Measurements from ENCODE around the gene IDE.

Gene IDE

DNA sequence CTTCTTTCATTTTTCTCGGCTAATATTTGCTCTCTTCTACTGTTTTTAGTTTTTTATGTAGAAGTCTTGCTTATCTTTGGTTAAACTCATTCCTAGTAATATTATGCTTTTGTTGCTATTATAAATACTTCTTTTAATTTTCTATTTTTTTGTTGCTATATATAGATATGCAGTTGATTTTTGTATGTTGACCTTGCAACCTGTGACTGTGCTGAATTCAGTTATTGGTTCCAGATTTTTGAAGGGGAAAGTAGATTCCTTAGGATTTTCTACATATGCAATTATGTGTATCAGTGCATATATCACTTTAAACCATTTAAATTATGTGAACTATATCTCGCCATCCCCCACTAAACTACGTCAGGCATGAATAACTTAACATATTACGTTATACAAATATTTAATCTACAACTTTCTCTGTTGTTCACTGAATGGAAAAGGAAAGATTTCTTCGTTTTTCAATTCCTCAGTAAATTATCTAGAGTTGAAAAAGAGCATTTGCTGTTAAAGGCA, 71.5 kb downstream of the IDE start:
- Histone ChIP-seq H3K4me1 (no peaks in the 10 kb centered on the region), H3K27me3 (ENCODE audit: control insufficient read depth, insufficient read depth, low read length) (no peaks in the 10 kb centered on the region), H3K4me3 (ENCODE audit: low read depth, low read length) (no peak overlapping the region), H3K9me3 (ENCODE audit: control insufficient read depth, low read length) (no peaks in the 10 kb centered on the region), H3K36me3 (ENCODE audit: control insufficient read depth, insufficient read depth, low read length) (no peaks in the 10 kb centered on the region), H3K27ac (no peak overlapping the region), H3K4me2 (ENCODE audit: low read length) (no peak overlapping the region), H2AFZ (no peak overlapping the region), H3K9ac (no peak overlapping the region), H3K79me2 (no peaks in the 10 kb centered on the region)
- TF ChIP-seq, protein P1, sequence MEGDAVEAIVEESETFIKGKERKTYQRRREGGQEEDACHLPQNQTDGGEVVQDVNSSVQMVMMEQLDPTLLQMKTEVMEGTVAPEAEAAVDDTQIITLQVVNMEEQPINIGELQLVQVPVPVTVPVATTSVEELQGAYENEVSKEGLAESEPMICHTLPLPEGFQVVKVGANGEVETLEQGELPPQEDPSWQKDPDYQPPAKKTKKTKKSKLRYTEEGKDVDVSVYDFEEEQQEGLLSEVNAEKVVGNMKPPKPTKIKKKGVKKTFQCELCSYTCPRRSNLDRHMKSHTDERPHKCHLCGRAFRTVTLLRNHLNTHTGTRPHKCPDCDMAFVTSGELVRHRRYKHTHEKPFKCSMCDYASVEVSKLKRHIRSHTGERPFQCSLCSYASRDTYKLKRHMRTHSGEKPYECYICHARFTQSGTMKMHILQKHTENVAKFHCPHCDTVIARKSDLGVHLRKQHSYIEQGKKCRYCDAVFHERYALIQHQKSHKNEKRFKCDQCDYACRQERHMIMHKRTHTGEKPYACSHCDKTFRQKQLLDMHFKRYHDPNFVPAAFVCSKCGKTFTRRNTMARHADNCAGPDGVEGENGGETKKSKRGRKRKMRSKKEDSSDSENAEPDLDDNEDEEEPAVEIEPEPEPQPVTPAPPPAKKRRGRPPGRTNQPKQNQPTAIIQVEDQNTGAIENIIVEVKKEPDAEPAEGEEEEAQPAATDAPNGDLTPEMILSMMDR (IDR thresholded peaks at IDR 0.05) = no peak

DNA sequence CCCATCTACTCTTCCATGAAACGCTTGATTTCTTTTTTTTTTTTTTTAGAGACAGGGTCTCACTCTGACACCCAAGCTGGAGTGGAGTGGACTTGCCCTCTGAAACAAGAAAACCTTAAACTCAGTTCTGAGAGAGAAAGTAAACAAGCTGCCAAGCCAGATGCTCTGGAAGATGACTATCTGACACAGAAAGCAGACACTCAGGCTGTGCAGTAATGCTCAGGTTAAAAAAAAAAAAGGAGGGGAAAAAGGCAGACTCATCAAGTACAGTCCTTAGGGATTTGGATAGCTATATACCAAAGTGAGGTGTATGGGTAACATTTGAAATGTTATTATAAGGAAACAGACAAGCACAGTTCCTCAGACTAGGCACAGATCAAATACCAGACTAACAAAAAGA, 80.5 kb downstream of the IDE start:
- Histone ChIP-seq H3K4me3 (ENCODE audit: low read depth, low read length) (no peak overlapping the region), H3K4me1 (no peaks in the 10 kb centered on the region), H3K27ac (no peak overlapping the region), H3K79me2 (no peaks in the 10 kb centered on the region), H3K9ac (no peak overlapping the region), H3K9me3 (ENCODE audit: control insufficient read depth, low read length) (no peaks in the 10 kb centered on the region), H2AFZ (no peak overlapping the region), H3K4me2 (ENCODE audit: low read length) (no peak overlapping the region), H3K27me3 (ENCODE audit: control insufficient read depth, insufficient read depth, low read length) (no peaks in the 10 kb centered on the region), H3K36me3 (ENCODE audit: control insufficient read depth, insufficient read depth, low read length) (no peaks in the 10 kb centered on the region)
- TF ChIP-seq, protein P1 (IDR thresholded peaks at IDR 0.05) = no peak

DNA sequence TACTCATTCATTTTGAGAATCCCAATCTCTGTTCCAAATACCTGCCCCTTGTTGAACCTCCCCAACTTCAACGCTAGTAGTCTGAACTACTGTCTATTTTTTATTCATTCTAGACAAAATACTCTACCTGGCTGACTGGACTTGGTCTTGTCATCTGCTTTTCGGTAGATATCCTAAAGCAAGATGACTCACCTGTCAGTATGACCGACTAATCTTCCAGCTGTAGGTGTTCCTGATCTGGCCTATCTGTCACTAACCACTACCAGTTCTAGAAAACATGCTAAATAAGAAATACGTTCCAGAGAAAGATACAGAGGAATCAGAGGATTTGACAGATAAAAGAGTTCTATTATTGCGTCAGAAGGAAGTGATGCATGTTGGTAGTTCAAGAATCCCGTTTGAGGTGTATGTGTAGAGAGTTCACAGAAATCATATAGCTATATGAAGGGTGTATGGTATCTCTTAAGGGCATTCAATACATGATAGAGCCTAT, 81.1 kb downstream of the IDE start:
- H3K4me3 ChIP-seq (ENCODE audit: low read depth, low read length) = no peak overlapping the region
- no peaks in the 10 kb centered on the region for H3K27me3 ChIP-seq (ENCODE audit: control insufficient read depth, insufficient read depth, low read length)
- no peak overlapping the region for H3K27ac ChIP-seq

DNA sequence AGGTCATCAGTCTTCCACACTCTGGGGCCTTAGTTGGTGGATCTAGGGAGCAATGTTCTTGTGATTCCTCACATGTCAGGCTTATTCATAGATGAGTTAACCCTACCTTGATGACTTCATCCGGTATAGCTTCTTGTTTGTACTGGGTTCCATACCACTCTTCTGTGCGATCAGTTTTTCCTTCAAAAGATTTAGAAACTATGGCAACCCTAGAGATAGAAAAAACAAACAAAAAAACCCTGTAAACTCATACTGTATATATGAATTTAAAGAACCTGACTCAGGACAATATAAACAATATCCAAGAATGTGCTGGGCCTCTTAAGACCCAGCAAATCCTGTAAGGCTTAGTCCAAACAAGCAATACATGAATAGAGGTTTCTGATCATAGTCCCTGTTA, 83.5 kb downstream of the IDE start:
- no peaks in the 10 kb centered on the region for H3K36me3 ChIP-seq (ENCODE audit: control insufficient read depth, insufficient read depth, low read length)
- H3K27ac ChIP-seq = no peak overlapping the region
- no peak overlapping the region for H2AFZ ChIP-seq
- H3K9ac ChIP-seq = no peak overlapping the region
- TF ChIP-seq, protein P1 (IDR thresholded peaks at IDR 0.05) = no peak
- no peaks in the 10 kb centered on the region for H3K4me1 ChIP-seq
- H3K4me3 ChIP-seq (ENCODE audit: low read depth, low read length) = no peak overlapping the region
- H3K4me2 ChIP-seq (ENCODE audit: low read length) = no peak overlapping the region
- no peaks in the 10 kb centered on the region for H3K9me3 ChIP-seq (ENCODE audit: control insufficient read depth, low read length)
- H3K79me2 ChIP-seq = no peaks in the 10 kb centered on the region
- no peaks in the 10 kb centered on the region for H3K27me3 ChIP-seq (ENCODE audit: control insufficient read depth, insufficient read depth, low read length)

More for the DNA sequence above, 81.1 kb downstream of the IDE start:
- no peak overlapping the region for H2AFZ ChIP-seq
- H3K9ac ChIP-seq = no peak overlapping the region
- no peaks in the 10 kb centered on the region for H3K79me2 ChIP-seq
- no peaks in the 10 kb centered on the region for H3K9me3 ChIP-seq (ENCODE audit: control insufficient read depth, low read length)
- TF ChIP-seq, protein P1 (IDR thresholded peaks at IDR 0.05) = no peak
- no peak overlapping the region for H3K4me2 ChIP-seq (ENCODE audit: low read length)
- H3K4me1 ChIP-seq = no peaks in the 10 kb centered on the region
- H3K36me3 ChIP-seq (ENCODE audit: control insufficient read depth, insufficient read depth, low read length) = no peaks in the 10 kb centered on the region

DNA sequence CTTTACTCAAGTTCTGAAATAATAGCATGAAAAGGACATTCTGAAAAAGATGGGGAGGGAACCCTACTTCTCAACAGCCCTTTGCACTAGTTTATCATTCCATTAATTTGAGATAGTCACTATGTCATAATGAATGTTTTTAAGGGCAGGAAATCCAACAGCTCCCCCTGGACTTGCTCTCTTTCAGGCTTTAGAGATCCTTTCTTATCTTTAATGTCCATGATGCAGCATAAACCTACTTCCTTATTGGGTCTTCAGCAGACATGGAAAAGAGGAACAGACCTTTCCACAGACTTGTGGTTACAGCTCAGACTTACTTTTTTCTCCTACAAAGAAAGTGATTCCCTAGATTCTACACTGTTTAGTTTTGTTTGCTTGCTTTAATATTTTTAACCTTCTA, 87.3 kb downstream of the IDE start:
- H2AFZ ChIP-seq = no peak overlapping the region
- H3K27me3 ChIP-seq (ENCODE audit: control insufficient read depth, insufficient read depth, low read length) = no peaks in the 10 kb centered on the region
- no peaks in the 10 kb centered on the region for H3K9me3 ChIP-seq (ENCODE audit: control insufficient read depth, low read length)
- H3K79me2 ChIP-seq = no peaks in the 10 kb centered on the region
- no peaks in the 10 kb centered on the region for H3K36me3 ChIP-seq (ENCODE audit: control insufficient read depth, insufficient read depth, low read length)
- H3K9ac ChIP-seq = no peak overlapping the region
- no peaks in the 10 kb centered on the region for H3K4me1 ChIP-seq
- H3K27ac ChIP-seq = no peak overlapping the region
- TF ChIP-seq, protein P1 (IDR thresholded peaks at IDR 0.05) = no peak
- no peak overlapping the region for H3K4me3 ChIP-seq (ENCODE audit: low read depth, low read length)
- H3K4me2 ChIP-seq (ENCODE audit: low read length) = no peak overlapping the region

Measured in parathyroid adenoma (tissue), 2 donors.